Measurements from ENCODE around the gene SMAP1. TPM values are rescaled to one million over a fixed set of nuclear protein-coding genes. Genes with fewer than 3 reads are reported as not detected.

Gene SMAP1
- polyA plus RNA-seq, 1 experiment, result 23.3 TPM

DNA sequence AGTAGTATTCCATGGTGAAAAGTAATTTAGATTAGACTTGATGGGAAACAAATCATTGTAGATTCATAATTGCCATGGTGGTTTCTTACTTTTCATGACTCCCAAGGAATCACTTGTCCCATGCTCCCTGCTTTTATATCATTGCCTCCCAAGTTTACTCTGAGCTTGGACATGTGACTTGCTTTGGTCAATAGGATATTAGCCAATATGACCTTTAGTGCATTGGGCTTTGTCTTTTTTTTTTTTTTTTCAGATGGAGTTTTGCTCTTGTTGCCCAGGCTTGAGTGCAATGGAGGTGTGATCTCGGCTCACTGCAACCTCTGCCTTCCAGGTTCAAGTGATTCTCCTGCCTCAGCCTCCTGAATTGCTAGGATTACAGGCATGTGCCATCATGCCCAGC lies 15.5 kb upstream of the SMAP1 start:
- ChIA-PET CTCF (interaction anchor here (0.9 kb wide), 1 partner anchor 216 kb away, joined by 3 read pairs; no protein-coding TSS in a partner anchor), POLR2A (no interaction called here)
- Histone ChIP-seq H3K36me3 (ENCODE audit: control insufficient read depth, insufficient read depth, low read length) (no peaks in the 10 kb centered on the region), H3K4me3 (ENCODE audit: low read depth, low read length) (no peak overlapping the region), H3K27me3 (ENCODE audit: control insufficient read depth, insufficient read depth, low read length) (no peaks in the 10 kb centered on the region; the same call in 1 of the 2 replicates)
- TF ChIP-seq, protein P1, sequence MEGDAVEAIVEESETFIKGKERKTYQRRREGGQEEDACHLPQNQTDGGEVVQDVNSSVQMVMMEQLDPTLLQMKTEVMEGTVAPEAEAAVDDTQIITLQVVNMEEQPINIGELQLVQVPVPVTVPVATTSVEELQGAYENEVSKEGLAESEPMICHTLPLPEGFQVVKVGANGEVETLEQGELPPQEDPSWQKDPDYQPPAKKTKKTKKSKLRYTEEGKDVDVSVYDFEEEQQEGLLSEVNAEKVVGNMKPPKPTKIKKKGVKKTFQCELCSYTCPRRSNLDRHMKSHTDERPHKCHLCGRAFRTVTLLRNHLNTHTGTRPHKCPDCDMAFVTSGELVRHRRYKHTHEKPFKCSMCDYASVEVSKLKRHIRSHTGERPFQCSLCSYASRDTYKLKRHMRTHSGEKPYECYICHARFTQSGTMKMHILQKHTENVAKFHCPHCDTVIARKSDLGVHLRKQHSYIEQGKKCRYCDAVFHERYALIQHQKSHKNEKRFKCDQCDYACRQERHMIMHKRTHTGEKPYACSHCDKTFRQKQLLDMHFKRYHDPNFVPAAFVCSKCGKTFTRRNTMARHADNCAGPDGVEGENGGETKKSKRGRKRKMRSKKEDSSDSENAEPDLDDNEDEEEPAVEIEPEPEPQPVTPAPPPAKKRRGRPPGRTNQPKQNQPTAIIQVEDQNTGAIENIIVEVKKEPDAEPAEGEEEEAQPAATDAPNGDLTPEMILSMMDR (IDR thresholded peaks at IDR 0.05; ENCODE audit: insufficient read depth, low read depth, low read length), result no peak
- DNase-seq (ENCODE audit: low read depth), result no peak

DNA sequence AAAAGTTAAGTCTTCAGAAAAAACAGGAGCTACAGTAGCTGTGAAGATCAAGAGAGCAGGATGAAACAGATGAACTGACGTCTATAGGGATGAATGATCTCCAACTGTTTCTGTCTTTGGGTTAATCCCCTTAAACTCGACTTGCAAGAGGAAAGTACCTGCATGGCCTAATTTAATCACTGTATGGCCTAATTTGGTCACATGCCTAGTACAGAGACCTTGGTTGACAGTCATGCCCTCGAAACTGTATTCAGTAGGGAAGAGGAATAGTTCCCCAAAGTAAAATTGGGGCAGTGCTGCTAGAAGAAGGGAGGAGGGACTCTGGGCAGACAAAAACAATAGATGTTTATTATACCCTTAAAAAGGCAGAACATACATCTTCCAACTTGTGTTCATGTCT lies 10.0 kb upstream of the SMAP1 start:
- TF ChIP-seq, protein P1 (IDR thresholded peaks at IDR 0.05; ENCODE audit: insufficient read depth, low read depth, low read length), result no peak
- Histone ChIP-seq H3K4me3 (ENCODE audit: low read depth, low read length) (no peak overlapping the region), H3K27me3 (ENCODE audit: control insufficient read depth, insufficient read depth, low read length) (no peaks in the 10 kb centered on the region; the same call in 1 of the 2 replicates), H3K36me3 (ENCODE audit: control insufficient read depth, insufficient read depth, low read length) (no peaks in the 10 kb centered on the region)
- DNase-seq (ENCODE audit: low read depth), result no peak
- ChIA-PET CTCF (interaction anchor here (1.1 to 1.4 kb wide), 2 partner anchors 9 to 10 kb away, joined by 3 read pairs; partner anchors contain the start of gene SMAP1), POLR2A (no interaction called here)

GRCh38 chr6:70663881-70664466 lies 3.7 kb upstream of the SMAP1 start:
- POLR2A ChIA-PET, result no interaction called here
- no peaks in the 10 kb centered on the region for H3K27me3 ChIP-seq (ENCODE audit: control insufficient read depth, insufficient read depth, low read length)
- no peak for DNase-seq (ENCODE audit: low read depth)
- no peaks in the 10 kb centered on the region for H3K36me3 ChIP-seq (ENCODE audit: control insufficient read depth, insufficient read depth, low read length)
- CTCF ChIA-PET, result interaction anchor here (0.9 kb wide), 1 partner anchor 22 kb away, joined by 3 read pairs; no protein-coding TSS in a partner anchor
- TF ChIP-seq, protein P1 (IDR thresholded peaks at IDR 0.05; ENCODE audit: insufficient read depth, low read depth, low read length), result no peak
- no peak overlapping the region for H3K4me3 ChIP-seq (ENCODE audit: low read depth, low read length)

GRCh38 chr6:70666706-70667105 lies 977 bp upstream of the SMAP1 start:
- Histone ChIP-seq H3K4me3 (ENCODE audit: low read depth, low read length) (no peak overlapping the region), H3K36me3 (ENCODE audit: control insufficient read depth, insufficient read depth, low read length) (no peaks in the 10 kb centered on the region), H3K27me3 (ENCODE audit: control insufficient read depth, insufficient read depth, low read length) (no peaks in the 10 kb centered on the region)
- POLR2A ChIA-PET, result no interaction called here
- CTCF ChIA-PET, result interaction anchor here (1.2 to 2.8 kb wide), 2 partner anchors 9 to 19 kb away, joined by 3 to 18 read pairs; no protein-coding TSS in a partner anchor
- no peak for DNase-seq (ENCODE audit: low read depth)
- TF ChIP-seq, protein P1 (IDR thresholded peaks at IDR 0.05; ENCODE audit: insufficient read depth, low read depth, low read length), result no peak

DNA sequence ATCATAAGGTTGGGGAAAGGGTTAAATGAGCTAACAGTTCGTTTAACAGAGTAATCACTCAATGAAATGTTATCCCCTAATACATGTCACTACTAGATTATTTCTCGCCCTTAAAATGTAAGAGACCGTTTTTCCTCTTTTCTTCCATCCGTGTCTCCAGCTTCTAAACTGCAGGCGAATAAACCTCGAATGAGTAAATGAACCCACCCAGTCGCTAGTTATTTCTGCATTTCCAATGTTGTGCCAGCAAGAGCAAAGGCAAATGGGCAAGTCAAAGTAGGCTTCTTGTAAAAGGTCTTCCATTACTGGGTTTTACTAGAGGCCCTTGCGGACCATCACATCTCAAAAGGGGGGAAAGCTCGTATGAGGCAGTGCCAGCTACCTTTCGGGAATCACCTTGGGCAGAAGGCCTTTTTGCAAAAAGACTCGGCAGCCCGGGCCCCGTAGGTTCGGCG lies 400 bp upstream of the SMAP1 start:
- Histone ChIP-seq H3K36me3 (ENCODE audit: control insufficient read depth, insufficient read depth, low read length) (no peaks in the 10 kb centered on the region), H3K4me3 (ENCODE audit: low read depth, low read length) (peak overlapping the region; percentile 99), H3K27me3 (ENCODE audit: control insufficient read depth, insufficient read depth, low read length) (no peaks in the 10 kb centered on the region)
- ChIA-PET POLR2A (no interaction called here), CTCF (interaction anchor here (0.9 to 2.8 kb wide), 3 partner anchors 9 to 19 kb away, joined by 3 to 18 read pairs (median 3); no protein-coding TSS in a partner anchor)
- TF ChIP-seq, protein P1 (IDR thresholded peaks at IDR 0.05; ENCODE audit: insufficient read depth, low read depth, low read length), result no peak
- no peak for DNase-seq (ENCODE audit: low read depth)

Measured in BJ (cell line).